Amniotic epithelial cell (primary cell): ENCODE measurements around the gene HES5.
A peak's percentile ranks its signal among the peaks of the same experiment; 100 is the strongest.

Experiments used
- DNase-seq: peaks from one replicate; pipeline ENCODE4 v3.0.0-alpha.2; 2010; ENCODE audit warnings: low read depth

HES5 gene

DNA sequence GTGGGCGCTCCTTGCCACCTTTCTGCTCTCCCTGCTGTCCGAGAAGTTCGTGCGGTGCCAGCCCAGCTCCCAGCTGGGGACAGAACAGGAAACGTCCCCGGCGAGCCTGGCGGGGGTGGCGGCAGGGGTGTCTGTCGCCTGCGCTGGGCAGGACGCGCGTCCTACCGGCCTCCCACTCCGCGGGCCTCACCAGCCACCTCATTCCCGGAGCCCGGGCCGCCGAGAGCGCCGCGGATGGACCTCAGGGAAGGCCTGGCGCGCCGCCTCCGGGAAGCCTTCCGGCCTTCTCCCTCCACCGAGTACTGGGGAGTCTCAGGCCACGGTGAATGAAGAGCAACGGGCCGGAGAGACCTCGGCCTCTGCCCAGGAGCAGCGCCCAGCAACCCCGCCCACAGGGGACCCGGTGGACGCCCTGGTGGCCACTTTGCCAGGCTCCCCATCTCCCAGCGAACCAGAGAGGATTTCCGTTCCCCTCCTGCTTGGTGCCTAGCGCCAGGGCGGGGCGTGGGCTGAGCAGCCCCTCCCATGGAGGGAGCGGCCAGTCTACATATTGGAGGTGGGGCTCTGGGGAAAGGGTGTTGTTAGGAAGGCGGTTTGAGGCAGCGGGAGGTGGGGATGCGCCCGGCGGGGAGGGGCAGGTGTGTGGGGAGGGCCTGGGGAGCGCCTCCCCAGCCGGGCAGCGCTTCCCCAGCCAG, 16.6 kb upstream of the HES5 start:
- peak; percentile 55 for DNase-seq

DNA sequence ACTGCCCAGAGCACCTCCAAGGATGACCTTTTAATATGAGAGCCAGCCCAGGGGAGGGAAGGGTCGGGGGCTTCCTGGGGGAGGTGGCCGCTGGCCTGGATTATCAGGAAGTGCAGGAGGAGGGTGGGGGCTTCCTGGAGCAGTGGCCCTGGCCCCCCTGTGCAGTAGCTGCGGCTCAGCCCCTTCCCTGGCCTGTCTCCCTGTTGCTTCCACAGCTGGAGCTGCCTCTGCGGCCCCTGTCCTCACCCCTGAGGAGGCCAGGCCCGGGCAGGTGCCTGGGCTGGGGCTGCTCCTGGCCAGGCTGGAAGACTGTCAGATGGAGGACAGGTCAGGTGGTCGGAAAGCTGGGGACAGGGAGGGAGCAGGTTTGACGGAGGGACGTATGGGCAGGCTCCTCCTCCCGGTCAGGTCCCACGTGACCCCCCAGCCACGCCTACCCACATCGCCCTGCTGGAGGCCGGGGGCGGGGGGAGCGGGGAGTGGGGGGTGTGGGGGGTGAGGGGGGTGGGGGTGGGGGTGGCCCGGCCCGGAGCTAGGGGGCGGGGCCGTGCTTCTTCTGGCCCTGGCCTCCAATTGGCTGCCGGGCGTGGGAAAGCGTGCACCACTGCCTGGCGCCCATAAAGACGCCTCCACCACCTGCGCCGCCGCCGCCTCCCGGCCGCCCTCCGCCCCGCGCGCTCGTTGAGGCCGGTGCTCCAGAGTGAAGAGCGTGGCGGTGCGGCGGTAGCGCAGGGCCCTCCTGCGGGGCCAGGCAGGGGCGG, 15.9 kb upstream of the HES5 start:
- DNase-seq = peak; percentile 67

DNA sequence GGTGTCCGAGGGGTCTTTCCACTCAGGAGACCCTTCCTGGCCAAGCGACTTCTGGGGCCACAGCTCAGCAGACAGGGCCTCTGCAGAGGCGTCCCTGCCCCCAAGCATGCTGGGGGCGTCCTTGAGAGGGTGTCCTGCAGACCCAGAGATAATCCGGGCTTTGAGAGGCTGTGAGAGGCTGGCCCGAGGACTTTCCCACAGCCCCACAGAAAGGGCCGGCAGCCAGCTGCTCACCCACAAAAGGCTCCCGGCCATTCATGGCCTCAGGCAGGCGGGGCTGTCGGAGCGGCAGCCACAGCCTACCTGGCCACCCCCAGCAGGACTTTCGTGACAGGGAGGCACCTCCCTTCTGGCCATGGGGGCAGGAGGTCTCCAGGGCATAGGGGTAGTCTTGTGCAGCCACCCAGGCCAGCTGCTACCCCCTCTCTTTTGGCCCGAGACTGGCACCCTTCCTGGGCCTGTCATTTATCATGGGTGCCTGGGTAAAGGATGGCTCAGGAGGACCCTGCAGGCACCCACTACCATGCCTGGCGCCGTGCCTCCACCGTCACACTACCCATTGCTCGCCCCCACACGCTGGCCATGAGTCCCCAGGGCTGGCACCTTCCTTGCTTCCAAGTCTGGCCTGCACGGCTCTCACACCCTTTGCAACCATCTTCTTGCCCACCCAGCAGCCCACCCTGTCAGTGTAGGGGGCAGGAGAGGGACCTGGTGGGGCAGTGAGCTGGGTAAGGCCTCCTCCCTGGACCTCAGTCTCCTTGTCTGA, 15.0 kb upstream of the HES5 start:
- DNase-seq = no peak

DNA sequence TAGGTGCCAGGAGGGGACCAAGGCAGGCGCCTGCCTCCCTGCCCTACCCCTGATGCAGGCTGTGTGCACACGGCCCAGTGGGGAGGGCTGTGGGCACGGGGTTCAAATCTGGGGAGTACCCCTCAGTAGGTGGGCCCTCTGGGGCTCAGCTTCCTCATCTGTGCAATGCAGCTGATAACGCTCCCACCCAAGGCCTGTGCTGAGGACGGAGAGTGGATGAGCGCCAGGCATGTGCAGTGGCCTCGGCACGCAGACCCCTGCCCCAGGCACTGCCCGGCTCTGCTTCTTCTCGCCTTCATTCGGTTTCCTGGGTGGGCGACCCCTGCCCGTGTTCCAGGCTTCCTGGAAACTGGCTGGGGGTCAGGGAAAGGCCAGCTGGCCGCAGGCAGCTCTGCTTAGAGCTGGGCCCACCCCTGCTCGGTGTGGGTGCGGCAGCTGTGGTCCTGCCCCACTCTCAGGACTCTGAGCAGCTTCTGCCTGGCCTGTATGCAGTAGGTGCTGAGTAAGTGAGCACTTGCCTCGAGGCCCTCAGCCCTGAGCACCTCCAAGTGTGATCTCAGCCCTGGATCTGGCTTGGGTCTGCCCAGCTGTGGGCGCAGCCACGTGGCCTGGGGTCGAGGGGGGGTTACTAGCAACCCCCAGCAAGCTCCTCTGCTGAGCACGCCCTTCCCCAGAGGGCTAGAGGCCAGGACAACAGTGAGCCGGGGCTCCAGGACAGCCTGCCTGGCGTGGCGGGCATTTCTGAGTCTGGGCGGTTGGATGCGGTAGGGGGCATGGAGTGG, 14.2 kb upstream of the HES5 start:
- DNase-seq = no peak

DNA sequence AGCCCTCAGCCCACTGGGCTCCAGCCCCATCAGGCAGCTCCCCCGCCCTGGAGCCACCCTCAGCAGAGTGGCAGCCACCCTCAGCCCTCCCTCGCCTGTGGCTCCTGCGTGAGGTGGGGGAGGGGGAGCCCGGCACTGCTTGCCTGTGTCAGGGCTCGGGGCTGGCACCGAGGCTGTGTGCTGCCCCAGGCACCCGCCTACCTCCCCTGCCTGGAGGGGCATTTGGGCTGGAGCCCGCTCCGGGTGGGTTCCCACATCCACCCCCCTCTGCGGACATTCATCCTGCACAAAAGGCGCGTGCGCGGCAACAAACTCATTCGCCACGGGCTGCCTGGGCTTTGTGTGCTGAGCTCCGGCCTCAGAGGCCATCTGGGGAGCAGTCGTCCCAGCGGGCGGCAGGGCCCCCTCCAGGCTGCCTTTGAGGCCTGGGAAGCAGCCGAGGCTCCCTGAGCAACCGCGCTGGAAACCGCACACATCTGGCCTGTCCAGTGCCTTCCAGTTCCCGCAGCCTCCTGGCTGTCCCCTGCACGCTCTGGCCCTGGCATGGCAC, 13.6 kb upstream of the HES5 start:
- no peak for DNase-seq

DNA sequence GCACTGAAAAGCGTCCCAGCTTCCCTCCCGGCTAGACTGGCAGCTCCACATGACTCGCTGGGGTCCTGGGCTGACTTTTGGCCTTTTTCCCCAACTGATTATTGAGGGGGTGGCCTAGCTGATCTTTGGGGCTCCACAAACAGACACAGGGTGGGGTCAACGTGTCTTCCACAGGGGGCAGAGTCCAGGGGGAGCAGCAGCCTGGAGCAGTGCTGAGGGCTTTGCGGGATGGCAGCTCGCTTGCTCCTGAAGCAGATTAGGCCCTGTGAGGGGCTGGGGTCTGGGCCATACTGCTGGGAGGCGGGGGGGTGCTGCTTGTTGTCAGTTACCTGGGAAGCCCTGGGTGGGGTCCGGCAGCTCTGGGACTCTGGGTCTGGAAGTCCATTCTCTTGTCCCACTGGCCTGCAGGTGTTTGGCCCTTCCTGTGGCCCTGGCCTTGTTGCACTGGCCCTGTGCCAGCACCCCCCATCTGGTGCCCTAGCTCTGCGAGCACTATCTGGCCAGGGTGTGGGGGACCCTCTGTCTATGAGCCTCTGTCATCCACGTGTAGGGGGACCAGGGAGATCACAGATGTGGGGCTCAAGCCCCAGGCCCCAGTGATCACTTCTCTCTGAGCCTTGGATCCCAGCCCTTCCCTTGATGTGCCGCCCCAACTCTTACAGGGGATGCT, 12.3 kb upstream of the HES5 start:
- DNase-seq = no peak

DNA sequence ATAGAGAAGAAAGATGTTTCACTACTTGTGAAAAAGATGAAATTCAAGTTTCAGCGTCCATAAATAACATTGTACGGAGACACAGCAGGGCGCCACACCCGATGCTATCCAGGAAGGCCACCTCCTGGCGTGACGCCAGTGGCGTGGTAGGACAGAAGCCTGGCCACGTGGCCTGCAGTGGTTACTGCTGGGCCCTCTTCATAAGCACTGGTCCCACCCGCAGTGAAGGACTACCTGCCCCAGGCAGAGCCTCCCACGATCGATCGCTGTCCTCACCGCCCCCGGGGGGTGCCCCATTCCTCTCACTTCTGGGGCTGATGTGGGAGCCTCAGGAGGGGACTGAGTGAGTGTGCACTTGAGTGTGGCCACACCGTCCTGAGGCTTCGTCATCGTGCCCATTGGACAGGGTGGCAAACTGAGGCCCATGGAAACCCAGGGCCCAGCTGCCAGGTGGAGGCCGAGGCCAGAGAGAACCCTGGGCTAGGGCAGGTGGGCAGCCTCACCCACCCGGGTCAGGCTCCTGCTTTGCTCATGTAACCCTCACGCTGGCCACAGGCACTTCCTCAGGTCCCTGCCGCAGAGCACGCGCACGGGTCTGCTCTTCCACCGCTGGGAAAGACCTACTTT, 11.7 kb upstream of the HES5 start:
- DNase-seq = no peak

DNA sequence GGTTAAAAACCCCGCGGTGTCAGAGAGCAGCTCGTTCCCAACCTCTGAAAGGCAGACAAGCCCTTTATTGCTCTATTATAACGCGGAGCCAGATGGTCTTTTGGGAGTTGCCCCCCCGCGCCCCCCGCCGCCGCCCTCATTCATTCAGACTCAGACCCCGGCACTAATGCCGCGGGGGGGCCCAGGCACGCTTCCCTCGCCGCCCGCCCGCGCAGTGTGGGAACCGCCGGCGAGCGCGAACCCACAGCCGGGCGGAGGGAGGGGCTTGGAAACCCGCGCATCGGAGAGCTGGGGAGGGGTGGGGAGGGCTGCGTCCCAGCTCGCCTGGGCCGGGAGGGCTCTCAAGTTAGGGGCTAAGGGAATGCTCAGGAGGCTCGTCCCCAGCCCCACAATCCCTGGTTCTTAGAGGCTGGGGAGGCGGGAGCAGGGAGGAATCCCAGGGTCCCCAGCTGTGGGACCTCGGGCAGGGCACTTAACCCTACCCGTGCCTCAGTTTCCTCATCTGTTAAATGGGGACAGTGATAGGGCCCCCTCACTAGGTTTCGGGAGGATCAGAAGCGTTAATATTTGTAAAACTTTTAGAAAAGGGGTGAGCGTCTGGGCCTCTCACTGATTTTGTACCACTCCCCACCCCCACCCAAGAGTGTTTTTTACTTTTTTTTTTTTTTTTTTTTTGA, 10.9 kb upstream of the HES5 start:
- no peak for DNase-seq

DNA sequence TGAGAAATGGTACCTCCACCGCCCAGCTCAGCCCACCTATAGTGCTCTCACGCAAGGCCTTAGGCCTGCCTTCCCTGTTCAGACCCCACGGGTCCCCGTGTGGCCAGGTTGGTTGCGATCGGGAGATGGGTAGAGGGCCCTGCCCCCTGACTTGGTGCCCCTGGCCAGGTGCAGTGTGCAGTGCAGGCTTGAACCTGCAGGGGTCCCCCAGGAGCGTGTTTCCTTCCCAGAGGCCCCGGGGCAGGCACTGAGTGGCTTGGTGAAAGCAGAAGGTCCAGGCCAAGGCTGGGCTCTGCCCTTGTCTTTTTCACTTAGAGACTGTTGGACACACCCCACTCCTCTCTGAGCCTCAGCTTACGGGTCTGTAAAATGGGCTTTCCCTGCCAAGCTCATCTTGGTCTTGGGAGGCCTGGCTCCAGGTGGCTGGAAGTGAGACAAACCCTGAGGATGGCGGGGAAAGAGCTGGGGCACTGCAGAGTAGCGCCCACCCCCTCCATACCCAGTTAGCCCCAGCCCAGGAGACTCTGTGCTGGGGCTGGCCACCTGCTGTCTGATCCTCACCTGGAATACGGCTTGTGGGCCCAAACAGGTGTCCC, 9.3 kb upstream of the HES5 start:
- no peak for DNase-seq

DNA sequence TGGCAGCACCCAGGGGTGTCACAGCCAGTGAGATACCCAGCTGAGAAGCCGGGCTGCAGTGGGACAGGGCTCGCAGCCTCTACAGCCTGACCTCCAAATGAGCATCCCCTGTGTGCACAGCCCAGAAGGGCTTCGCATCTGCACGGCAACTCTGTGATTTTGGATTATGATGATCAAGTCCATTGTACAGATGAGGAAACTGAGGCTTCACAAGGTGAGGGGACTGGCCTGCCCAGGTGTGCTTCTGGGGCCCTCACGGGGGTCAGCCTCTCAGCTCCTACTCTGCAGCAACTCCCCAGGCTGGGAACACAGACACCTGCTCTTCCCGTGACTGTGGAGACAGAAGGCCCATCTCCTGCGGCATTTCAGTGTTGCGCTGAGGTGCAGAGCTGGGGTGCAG, 8.8 kb upstream of the HES5 start:
- no peak for DNase-seq

DNA sequence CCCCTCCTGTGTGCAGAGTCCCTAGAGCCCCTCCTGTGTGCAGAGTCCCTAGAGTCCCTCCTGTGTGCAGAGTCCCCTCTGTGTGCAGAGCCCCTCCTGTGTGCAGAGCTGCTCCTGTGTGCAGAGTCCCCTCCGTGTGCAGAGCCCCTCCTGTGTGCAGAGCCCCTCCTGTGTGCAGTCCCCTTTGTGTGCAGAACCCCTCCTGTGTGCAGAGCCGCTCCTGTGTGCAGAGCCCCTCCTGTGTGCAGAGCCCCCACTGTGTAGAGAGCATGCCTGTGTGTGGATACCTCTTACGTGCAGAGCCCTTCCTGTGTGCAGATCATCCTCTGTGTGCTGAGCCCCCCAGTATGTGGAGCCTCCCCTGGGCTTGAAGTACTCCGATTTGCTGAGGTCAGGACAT, 8.3 kb upstream of the HES5 start:
- DNase-seq = no peak

DNA sequence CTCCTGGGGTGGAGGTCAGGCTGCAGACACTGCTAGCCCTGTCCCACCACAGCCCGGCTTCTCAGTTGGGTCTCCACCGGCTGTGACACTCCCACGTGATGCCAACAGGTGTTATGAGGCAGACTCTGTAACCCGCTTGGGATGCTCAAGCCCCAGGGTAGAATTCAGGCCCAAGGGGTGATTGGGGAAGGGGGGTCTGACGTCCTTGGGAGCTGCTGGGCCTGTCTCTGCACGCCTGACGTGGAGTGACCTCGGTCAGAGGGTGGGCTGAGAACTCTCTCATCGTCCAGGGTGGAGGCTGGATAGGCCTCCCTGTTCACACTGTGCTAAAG, 7.7 kb upstream of the HES5 start:
- DNase-seq = no peak

DNA sequence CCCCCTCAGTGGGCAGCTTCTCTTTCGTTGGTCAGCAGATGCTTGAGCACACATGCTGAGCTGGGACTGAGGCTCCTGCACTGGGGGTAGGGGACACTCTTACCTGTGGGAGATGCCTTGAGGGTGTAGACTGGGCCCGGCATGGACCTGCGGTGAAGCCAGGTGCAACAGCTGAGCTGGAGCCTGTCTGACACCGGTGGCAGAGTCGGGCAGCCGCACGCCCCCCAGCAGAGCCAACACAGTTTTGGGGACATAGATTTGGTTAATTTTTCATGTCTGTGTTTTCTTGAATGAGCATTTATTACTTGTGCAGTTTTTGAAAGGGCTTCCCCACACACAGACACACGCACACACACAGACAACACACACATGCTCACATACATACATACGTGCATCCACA, 5.9 kb upstream of the HES5 start:
- no peak for DNase-seq

DNA sequence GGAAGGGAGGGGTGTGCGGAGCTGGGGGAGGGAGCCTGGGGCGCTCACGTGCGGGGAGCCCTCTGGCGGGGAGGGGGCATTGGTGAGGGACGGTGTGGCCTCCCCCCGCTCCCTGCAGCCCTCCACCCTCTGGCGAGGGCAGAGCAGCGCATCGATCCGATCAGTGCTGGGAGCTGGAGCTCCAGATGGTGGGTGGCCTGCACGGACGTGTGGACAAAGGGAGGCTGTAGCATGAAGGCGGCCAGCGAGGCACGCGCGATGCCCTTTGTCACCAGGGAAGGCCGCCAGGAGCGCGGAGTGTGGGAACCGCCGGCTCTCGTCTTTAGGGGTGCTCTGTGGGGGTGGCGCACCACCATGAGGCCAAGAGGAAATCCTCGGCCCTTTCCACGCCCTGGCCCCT, 5.4 kb upstream of the HES5 start:
- DNase-seq = no peak

DNA sequence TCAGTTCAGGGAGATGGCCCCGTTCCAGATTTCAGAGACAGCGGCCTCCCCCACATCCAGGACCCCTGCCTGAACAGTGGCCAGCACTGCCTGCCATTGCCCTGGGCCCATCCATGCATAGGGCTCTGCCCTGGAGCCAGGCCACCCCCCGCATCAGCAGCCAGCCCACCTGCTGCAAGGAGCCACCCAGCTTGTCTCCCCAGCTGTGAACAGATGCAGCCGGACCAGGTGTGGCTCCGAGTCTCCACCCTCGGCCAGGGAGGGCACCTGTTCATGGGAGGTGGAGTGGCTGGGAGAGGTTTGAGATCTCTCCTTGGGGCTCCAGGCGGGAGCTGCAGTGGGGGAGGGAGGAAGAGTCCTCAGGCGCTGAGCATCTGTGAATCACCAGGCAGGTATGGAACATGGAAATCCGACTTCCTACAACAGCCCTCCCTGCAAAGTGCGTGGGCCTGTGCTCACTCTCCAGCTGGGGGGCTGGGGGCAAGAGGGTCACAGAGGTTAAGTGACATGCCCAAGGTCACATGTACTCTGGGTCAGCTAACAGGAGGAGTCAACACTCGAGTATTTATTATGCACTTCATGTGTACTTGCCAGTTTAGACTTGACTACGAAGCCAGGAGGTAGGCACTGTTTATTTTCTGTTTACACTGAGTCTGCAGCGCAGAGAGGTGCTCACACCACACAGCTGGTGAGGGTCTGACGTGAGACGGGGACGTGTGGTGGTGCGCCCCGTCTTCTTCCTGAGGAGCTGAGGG, 4.8 kb upstream of the HES5 start:
- peak; percentile 83 for DNase-seq

DNA sequence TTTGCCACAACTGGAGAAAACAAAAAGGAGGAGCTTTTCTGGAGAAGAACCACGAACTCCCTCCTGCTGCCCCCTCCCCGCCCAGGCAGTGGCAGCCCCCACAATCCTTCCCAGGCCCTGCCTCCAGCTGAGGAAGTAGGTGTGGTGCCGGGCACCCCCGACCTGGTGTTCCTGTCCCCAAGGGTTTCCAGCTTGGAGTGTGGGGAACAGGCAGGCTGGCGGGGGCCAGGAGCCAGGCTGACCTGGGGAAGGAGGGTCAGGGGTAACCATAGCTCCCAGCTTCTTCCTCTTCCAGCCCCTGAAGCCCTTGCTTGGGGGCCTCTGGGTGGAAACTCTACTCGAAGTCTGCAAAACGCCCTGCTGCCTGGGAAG, 4.2 kb upstream of the HES5 start:
- no peak for DNase-seq

DNA sequence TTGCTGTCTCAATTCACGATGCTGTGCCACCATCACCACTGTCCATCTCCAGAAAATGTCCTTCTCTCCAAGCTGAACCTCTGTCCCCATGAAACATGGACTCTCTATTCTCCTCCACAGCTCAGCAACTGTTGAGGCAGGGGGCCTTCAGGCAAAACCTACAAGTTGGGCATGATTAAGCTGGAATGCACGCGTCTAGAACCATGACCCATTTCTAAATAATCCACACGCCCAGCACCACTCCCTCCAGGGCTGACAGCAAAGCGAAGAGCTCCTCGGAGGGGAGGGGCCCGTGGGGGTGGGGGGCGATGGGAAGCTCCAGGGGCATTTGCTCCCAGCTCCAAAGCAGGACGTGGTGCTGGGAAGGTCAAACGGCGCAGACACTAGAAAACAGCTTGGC, 3.3 kb upstream of the HES5 start:
- DNase-seq = peak; percentile 58

DNA sequence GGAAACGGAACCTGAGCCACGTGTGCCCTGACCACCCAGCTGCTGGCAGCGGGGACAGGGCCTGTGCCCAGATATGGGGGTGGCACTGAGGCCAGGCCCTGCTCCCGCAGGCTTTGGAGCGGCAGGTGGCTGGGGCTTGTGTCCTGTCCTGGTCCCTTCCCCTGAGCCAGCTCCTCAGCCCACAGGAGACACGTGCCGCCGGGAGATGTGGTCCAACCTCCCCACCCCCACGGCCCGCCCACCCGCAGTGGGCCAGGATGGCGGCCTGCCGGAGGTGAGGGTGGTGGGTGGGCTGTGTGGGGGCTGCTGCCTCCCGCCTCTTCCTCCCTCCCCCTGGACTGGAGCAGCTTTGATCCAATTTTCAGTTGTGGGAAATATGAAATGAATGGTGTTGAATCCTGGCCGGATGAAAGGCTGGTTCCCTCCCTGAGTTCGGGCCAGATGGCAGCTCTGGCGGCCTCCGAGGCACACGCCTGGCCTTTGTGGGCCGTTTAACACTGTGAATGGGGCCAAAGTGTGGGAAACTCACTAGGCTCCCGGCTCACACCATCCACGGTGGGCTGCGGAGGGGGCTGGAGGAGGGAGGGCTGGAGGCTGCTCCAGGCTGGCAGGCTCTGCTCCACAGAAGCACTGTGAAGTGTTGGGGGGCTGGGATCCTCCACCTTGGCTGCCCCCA, 2.6 kb upstream of the HES5 start:
- DNase-seq = no peak
